Hepatocyte (in vitro differentiated cells): ENCODE results near the gene ASTN2.

Experiments used
- EZH2 ChIP-seq: fragments of 200-600 bp; sonication (generic); IDR thresholded peaks from 2 replicates; pipeline ENCODE4 v1.6.1; 2016; ENCODE audit warnings: antibody characterized with exemption, mild to moderate bottlenecking, borderline replicate concordance
- EZH2phosphoT487 ChIP-seq: fragments of 200-600 bp; sonication (generic); IDR thresholded peaks from one replicate; pipeline ENCODE4 v1.6.1; 2018; ENCODE audit warnings: antibody characterized with exemption, mild to moderate bottlenecking, low read depth, moderate library complexity; ENCODE audit not compliant: unreplicated experiment, severe bottlenecking
- TF ChIP-seq, protein P1 (sequence below): fragments of 200-600 bp; sonication (generic); IDR thresholded peaks from 2 replicates; pipeline ENCODE4 v1.5.1; 2016; ENCODE audit warnings: antibody characterized with exemption, mild to moderate bottlenecking; ENCODE audit not compliant: poor library complexity

DNA sequence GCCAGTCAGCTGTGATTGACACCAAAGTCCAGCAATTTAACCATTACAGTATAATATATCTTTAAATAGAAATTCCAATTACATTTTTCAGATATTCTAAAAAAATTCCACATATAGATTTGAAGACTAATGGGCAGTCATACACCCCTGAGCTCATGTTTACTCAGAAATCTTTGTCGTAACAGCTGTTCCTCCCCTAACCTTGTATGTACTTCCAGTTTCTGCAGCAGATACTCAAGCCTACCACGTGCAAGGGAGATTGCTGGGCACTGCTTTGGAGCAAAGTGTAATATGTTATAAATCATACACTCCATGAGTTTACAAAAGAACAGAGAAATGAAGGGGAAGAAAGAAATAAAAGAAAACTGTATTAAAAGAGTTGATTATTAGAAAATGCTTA lies 486.6 kb downstream of the ASTN2 start:
- TF ChIP-seq, protein P1, sequence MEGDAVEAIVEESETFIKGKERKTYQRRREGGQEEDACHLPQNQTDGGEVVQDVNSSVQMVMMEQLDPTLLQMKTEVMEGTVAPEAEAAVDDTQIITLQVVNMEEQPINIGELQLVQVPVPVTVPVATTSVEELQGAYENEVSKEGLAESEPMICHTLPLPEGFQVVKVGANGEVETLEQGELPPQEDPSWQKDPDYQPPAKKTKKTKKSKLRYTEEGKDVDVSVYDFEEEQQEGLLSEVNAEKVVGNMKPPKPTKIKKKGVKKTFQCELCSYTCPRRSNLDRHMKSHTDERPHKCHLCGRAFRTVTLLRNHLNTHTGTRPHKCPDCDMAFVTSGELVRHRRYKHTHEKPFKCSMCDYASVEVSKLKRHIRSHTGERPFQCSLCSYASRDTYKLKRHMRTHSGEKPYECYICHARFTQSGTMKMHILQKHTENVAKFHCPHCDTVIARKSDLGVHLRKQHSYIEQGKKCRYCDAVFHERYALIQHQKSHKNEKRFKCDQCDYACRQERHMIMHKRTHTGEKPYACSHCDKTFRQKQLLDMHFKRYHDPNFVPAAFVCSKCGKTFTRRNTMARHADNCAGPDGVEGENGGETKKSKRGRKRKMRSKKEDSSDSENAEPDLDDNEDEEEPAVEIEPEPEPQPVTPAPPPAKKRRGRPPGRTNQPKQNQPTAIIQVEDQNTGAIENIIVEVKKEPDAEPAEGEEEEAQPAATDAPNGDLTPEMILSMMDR, result no peak
- TF ChIP-seq EZH2 (no peak), EZH2phosphoT487 (no peak)
